WI38 (cell line): ENCODE data around the gene DHX57.

Experiments used
- H3K4me3 ChIP-seq: 2 replicates; pipeline ENCODE4 v1.5.1; 2011; ENCODE audit warnings: low read depth, mild to moderate bottlenecking, control low read depth, low read length
- TF ChIP-seq, protein P1 (sequence below): IDR thresholded peaks from 2 replicates; pipeline ENCODE4 v1.5.1; 2012; ENCODE audit warnings: low read depth, mild to moderate bottlenecking, control low read depth, low read length

The DHX57 gene

DNA sequence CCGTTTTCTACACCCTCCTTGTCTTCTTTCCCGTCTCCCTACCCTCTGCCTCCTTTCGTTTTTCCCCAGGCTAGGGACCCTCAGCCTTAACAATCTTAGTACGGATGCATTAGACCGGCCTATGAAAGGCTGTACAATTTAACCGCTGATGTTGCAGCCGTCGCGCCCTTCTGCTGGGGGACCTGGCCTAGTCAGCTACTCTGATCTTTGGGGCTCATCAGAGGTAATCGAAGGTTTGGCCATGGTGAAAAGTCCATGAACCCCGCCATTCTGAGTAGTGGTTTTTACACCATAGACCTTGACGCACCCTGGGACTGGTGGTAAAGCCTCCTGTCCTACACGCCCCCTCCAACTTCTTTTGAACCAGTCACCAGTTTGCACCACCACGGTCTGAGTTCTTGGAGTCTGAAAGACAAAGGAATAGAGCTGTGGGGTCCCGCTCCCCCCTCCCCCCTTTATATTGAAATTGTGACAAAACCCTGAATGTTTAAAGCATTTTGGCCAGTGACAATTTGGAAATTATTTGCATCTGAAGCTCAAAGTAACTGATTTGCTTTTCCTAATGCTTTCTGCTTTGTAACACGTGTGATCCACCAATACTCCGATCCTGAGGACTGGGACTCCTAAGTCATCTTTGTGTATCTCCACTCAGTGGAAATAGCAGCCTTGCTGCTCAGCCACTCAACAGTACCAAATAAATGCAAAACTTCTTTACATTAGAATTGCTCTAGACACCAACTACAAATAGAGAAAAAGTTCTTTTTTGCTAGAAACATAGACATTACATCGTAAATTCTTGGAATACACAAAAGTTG is 123.9 kb downstream of the DHX57 start:
- peak overlapping the region; percentile 97 for H3K4me3 ChIP-seq
- TF ChIP-seq, protein P1, sequence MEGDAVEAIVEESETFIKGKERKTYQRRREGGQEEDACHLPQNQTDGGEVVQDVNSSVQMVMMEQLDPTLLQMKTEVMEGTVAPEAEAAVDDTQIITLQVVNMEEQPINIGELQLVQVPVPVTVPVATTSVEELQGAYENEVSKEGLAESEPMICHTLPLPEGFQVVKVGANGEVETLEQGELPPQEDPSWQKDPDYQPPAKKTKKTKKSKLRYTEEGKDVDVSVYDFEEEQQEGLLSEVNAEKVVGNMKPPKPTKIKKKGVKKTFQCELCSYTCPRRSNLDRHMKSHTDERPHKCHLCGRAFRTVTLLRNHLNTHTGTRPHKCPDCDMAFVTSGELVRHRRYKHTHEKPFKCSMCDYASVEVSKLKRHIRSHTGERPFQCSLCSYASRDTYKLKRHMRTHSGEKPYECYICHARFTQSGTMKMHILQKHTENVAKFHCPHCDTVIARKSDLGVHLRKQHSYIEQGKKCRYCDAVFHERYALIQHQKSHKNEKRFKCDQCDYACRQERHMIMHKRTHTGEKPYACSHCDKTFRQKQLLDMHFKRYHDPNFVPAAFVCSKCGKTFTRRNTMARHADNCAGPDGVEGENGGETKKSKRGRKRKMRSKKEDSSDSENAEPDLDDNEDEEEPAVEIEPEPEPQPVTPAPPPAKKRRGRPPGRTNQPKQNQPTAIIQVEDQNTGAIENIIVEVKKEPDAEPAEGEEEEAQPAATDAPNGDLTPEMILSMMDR = no peak

DNA sequence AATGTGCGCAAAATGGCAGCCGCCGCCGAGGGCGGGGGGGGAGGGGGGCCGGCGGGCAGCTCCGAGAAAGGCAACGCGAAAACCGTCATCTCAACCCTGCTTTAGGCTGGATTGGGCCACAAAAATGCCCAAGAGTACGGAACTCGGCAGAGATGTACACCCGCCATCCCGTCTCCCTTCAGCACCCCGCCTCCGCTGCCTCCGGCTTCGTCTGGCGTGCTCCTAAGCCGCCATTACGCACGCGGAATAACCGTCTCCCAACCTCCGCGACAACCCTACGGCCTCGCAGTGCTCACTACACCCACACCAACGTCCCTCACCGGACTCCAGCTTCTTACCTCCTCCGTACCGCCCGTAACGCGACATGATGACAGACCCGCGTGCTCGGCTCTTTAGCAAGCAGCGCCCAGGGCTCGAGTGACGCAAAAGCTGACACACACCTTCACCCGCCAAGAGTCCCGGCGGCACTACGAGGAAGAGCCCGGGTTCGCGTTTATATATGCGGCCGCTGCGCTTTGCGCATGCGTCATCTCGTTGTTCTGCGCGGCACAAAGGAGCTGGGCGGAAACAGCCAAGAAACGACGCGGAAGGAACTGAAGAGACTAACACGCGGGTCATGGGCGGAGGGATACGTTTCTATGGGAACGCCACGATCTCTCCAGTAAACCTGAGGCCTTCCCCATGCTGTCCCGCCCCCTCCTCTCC is 124.7 kb downstream of the DHX57 start, which contains the start of gene SRSF7:
Gene SRSF7 (minus strand): TSS at position 471 of the 705 bp plus-strand sequence. CDS start 105 bp downstream, at position 366.
- TF ChIP-seq, protein P1 = no peak
- peak within 1 kb of the TSS; percentile 97 for H3K4me3 ChIP-seq

DNA sequence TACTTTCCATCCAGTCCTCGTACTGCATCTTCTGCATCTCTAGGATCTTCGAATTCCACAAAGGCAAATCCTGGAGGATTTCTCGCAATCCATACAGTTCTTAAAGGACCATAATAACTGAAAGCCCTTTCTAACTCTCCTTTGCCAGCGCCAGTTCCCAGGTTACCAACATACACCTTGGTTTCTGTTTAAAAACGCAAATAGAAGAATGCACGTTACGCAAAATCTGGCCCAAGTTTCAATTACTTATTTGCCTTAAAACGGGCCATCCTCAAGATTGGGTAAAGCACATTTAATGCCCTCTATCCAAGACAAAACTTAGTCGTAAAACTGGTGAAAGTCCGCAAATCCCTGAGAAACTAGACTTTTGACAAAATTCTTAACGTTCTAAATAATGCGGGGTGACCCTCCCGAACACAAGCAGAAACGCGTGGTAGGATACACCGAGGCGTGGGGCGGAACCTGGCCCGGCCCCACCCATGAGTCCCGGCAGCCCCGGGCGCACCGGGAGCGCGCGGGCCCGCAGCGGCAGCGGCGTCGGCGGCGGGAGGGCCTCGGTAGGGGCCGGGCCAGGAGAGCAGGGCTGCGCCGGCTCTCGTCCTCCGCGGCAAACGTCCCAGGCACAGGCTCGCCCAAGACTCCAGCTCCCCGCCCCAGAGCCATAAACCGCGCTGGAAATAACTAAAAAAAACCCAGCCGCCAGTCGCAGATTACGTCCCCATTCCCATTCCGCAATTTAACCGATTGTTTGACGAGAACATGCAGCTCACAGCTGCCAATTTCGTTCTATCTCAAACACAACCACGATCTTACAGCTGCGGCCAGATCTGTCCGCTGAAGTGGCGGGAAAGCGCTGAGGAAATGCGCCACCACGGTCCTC is 125.5 kb downstream of the DHX57 start:
- H3K4me3 ChIP-seq = peak overlapping the region; percentile 97

DNA sequence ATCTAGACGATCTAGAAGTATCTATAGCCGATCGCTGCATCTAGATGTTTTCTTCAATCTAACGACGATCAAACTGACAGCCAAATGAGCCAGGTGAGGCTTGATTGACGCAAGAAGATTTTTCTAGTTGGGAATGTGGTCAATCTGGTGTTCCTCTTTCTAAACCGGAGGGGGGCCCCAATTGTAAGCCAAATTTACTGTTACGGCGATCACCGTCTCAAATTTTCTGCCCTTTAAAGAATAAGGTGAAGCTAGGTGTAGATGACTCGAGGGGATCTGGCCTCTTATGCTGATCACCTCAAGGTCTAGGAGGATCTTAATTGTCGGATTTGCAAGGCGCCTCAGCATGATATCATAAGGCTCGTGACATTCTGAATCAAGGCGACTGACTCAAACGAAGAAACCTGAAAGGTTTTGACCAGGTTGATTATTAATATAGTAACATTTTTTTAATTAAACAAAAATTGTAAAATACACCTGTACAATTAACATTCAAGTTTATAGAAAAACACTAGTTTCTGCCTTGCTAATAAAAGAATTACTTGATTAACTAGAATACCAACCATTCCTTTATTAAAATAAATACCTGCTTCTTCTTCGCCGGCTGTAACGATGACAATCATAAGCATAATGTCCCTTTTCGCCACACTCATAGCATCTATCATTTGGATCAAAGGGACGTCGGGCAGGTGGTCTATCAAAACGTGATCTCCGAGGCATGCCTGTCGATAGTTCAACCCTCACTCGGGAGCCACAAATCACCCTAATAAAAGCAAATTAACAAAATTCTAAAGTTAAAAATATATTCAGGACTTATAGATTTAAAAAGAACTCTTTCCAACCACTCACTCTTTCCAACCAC is 126.6 kb downstream of the DHX57 start:
- peak overlapping the region; percentile 97 for H3K4me3 ChIP-seq
- TF ChIP-seq, protein P1 = no peak

More for the DNA sequence above, 125.5 kb downstream of the DHX57 start:
- TF ChIP-seq, protein P1 = no peak

DNA sequence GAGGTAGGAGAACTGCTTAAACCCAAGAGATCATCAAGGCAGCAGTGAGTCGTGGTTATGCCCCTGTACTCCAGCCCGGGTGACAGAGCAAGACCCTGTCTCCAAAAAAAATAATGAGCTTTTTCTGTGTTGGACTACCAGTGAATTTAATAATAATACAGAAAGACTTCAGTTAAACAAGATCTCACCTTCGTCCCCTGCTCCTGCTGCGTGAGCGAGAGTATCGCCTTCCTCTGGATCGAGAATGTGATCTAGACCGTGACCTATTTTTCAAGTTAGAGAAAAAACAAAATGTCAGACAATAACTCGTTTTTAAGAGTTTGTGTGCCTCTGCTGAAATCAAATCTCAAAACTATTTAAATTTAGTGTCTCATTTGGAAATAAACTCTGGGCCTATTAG is 127.3 kb downstream of the DHX57 start:
- no peak overlapping the region for H3K4me3 ChIP-seq
- TF ChIP-seq, protein P1 = no peak

DNA sequence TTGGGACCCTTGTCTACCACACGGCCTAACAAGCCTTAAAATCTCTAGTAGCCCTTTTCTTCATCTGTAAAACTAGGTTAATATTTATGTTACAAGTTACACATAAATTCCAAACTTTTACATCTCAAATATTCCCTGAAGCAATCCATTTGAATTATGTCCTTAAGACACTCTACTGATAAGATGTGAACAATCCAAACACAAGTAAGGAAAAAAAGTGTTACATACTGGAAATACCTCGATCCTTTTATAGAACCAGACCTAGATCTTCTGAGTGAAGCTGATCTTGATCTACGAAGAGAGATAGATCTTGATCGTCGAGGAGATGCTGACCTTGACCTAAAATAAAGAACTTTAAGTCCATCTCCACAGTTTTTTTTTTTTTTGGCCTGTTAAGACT is 127.9 kb downstream of the DHX57 start:
- TF ChIP-seq, protein P1 = no peak
- no peak overlapping the region for H3K4me3 ChIP-seq
